Keratinocyte (primary cell): ENCODE results near the gene TNKS1BP1. TPM values are rescaled to one million over a fixed set of nuclear protein-coding genes. Genes with fewer than 3 reads are reported as not detected.

ENCODE experiments used
- DNase-seq: peaks from one replicate; pipeline ENCODE4 v3.0.0-alpha.2; 2011; ENCODE audit warnings: low read depth, missing footprints, low spot score
- FAIRE-seq: peaks from 2 replicates; lab custom pipeline; 2011; peaks lifted over from hg19 to GRCh38; lab: Jason Lieb, UNC
- H2AFZ ChIP-seq: 2 replicates; pipeline ENCODE4 v1.6.0; 2012; ENCODE audit warnings: low read length, control low read depth, inconsistent platforms; ENCODE audit not compliant: control insufficient read depth
- H3K27ac ChIP-seq: 2 replicates; pipeline ENCODE4 v1.5.1; 2011; ENCODE audit warnings: low read length; ENCODE audit not compliant: control insufficient read depth, insufficient read depth
- H3K27me3 ChIP-seq: 3 replicates; pipeline ENCODE4 v1.6.0; 2011; ENCODE audit warnings: low read length; ENCODE audit not compliant: control insufficient read depth, insufficient read depth; ENCODE audit errors: extremely low read depth
- H3K36me3 ChIP-seq, 2 experiments: 2 replicates in 1 of 2; 3 replicates in 1 of 2; pipeline ENCODE4 v1.5.1; 2011; ENCODE audit warnings: low read length in 2 of 2, mild to moderate bottlenecking in 1 of 2; ENCODE audit not compliant: control insufficient read depth in 2 of 2, insufficient read depth in 2 of 2; ENCODE audit errors: extremely low read depth in 1 of 2
- H3K4me1 ChIP-seq: 3 replicates; pipeline ENCODE4 v1.5.1; 2011; ENCODE audit warnings: low read length; ENCODE audit not compliant: control insufficient read depth, insufficient read depth; ENCODE audit errors: extremely low read depth
- H3K4me2 ChIP-seq: 3 replicates; pipeline ENCODE4 v1.6.0; 2011; ENCODE audit warnings: low read depth, low read length; ENCODE audit not compliant: control insufficient read depth, insufficient read depth; ENCODE audit errors: extremely low read depth
- H3K4me3 ChIP-seq, 3 experiments: fragments of 200-600 bp in 1 of 3; sonication (generic) in 1 of 3; 2 replicates in 2 of 3; 3 replicates in 1 of 3; pipeline ENCODE4 v1.5.1; 2011 to 2016; ENCODE audit warnings: low read length in 3 of 3, mild to moderate bottlenecking in 3 of 3, control low read depth in 2 of 3, inconsistent platforms in 1 of 3, low read depth in 1 of 3, mixed read lengths in 1 of 3, mixed run types in 1 of 3, moderate library complexity in 1 of 3; ENCODE audit not compliant: control insufficient read depth in 2 of 3, insufficient read depth in 2 of 3; ENCODE audit errors: extremely low read depth in 1 of 3
- H3K79me2 ChIP-seq: 2 replicates; pipeline ENCODE4 v1.6.0; 2012; ENCODE audit warnings: low read length; ENCODE audit not compliant: control insufficient read depth, insufficient read depth
- H3K9ac ChIP-seq: 3 replicates; pipeline ENCODE4 v1.6.0; 2011; ENCODE audit warnings: low read length; ENCODE audit not compliant: control insufficient read depth, insufficient read depth; ENCODE audit errors: extremely low read depth
- H3K9me1 ChIP-seq: 3 replicates; pipeline ENCODE4 v1.6.0; 2011; ENCODE audit warnings: low read length; ENCODE audit not compliant: control insufficient read depth, insufficient read depth; ENCODE audit errors: extremely low read depth
- H3K9me3 ChIP-seq: 2 replicates; pipeline ENCODE4 v1.5.1; 2012; ENCODE audit warnings: low read depth, low read length; ENCODE audit not compliant: control insufficient read depth
- H4K20me1 ChIP-seq: 3 replicates; pipeline ENCODE4 v1.6.0; 2011; ENCODE audit warnings: low read length; ENCODE audit not compliant: control insufficient read depth, insufficient read depth; ENCODE audit errors: extremely low read depth
- EZH2 ChIP-seq: IDR thresholded peaks from one replicate; pipeline ENCODE4 v1.6.1; 2012; ENCODE audit warnings: inconsistent platforms, mild to moderate bottlenecking, low read length, moderate library complexity
- dilution Hi-C: fragments of 300-500 bp; cut with MboI; formaldehyde crosslinking; loops from one replicate; pipeline ENCODE4 v1.7.0; 2020; ENCODE audit warnings: low sequenced_read_pairs; ENCODE audit not compliant: extremely low pct_ligation_motif_present
- polyA plus RNA-seq, 5 experiments: library from polyadenylated mRNA; depleted of rRNA in 3 of 5; stranded (reverse) in 3 of 5; stranded (forward) in 1 of 5; unstranded in 1 of 5; fragments of >200 nt; gene quantifications; 1 replicate in 1 of 5; 2 replicates in 3 of 5; 3 replicates in 1 of 5; pipeline versions ENCODE4 v1.2.1 to v1.2.3, GENCODE V29; 2011 to 2012; ENCODE audit warnings: missing spikeins in 2 of 5, low read depth in 1 of 5, low replicate concordance in 1 of 5
- TF ChIP-seq, protein P1 (sequence below), 3 experiments: IDR thresholded peaks in 1 of 3; conservative IDR thresholded peaks in 1 of 3; optimal IDR thresholded peaks in 1 of 3; 2 replicates in 2 of 3; 3 replicates in 1 of 3; pipeline versions ENCODE3 to v1.5.1; 2011; ENCODE audit warnings: low read length in 3 of 3, mild to moderate bottlenecking in 3 of 3, moderate library complexity in 2 of 3, control low read depth in 1 of 3, inconsistent platforms in 1 of 3; ENCODE audit not compliant: insufficient read depth in 2 of 3; ENCODE audit errors: extremely low read depth in 1 of 3

TNKS1BP1 gene
- polyA plus RNA-seq, 1 donor (not counting 4 experiments of a cell fraction or from before 2014, with no cell fraction given): 88.3 TPM

DNA sequence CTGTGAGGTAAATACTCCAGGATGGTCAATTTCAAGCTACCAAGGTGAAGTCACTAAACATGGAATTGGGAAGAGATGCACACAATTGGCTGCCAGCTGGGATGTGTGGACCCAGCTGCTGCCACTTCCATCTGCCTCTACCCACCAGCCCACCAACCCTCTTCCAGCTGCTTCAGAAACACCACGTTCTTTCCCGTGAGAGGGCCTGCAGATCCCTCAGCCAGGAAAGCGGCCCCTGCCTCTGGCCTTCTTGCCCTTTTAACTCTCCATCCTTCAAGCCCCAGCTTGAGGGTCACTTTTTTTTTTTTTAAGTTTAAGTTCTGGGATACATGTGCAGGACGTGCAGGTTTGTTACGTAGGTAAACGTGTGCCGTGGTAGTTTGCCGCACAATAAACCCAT lies 36.2 kb upstream of the TNKS1BP1 start:
- DNase-seq: no peak
- Histone ChIP-seq H2AFZ (no peak overlapping the region), H3K9ac (no peak overlapping the region), H4K20me1 (no peaks in the 10 kb centered on the region), H3K27ac (no peak overlapping the region), H3K9me3 (no peaks in the 10 kb centered on the region), H3K79me2 (no peaks in the 10 kb centered on the region), H3K4me2 (no peak overlapping the region), H3K36me3 (no peaks in the 10 kb centered on the region), H3K27me3 (no peaks in the 10 kb centered on the region), H3K4me1 (peaks cover 21% of the 10 kb centered on the region), H3K9me1 (no peaks in the 10 kb centered on the region), H3K4me3 (no peak overlapping the region)
- FAIRE-seq: no peak
- no peak for TF ChIP-seq EZH2
- TF ChIP-seq, protein P1, sequence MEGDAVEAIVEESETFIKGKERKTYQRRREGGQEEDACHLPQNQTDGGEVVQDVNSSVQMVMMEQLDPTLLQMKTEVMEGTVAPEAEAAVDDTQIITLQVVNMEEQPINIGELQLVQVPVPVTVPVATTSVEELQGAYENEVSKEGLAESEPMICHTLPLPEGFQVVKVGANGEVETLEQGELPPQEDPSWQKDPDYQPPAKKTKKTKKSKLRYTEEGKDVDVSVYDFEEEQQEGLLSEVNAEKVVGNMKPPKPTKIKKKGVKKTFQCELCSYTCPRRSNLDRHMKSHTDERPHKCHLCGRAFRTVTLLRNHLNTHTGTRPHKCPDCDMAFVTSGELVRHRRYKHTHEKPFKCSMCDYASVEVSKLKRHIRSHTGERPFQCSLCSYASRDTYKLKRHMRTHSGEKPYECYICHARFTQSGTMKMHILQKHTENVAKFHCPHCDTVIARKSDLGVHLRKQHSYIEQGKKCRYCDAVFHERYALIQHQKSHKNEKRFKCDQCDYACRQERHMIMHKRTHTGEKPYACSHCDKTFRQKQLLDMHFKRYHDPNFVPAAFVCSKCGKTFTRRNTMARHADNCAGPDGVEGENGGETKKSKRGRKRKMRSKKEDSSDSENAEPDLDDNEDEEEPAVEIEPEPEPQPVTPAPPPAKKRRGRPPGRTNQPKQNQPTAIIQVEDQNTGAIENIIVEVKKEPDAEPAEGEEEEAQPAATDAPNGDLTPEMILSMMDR (optimal IDR thresholded peaks at IDR 0.05 in 1 of 3, IDR thresholded peaks at IDR 0.05 in 1 of 3, conservative IDR thresholded peaks at IDR 0.05 in 1 of 3; ENCODE audit: extremely low read depth in 1 of 3, insufficient read depth in 2 of 3, low read length in 3 of 3): no peak
- dilution Hi-C loops: no loop called here

DNA sequence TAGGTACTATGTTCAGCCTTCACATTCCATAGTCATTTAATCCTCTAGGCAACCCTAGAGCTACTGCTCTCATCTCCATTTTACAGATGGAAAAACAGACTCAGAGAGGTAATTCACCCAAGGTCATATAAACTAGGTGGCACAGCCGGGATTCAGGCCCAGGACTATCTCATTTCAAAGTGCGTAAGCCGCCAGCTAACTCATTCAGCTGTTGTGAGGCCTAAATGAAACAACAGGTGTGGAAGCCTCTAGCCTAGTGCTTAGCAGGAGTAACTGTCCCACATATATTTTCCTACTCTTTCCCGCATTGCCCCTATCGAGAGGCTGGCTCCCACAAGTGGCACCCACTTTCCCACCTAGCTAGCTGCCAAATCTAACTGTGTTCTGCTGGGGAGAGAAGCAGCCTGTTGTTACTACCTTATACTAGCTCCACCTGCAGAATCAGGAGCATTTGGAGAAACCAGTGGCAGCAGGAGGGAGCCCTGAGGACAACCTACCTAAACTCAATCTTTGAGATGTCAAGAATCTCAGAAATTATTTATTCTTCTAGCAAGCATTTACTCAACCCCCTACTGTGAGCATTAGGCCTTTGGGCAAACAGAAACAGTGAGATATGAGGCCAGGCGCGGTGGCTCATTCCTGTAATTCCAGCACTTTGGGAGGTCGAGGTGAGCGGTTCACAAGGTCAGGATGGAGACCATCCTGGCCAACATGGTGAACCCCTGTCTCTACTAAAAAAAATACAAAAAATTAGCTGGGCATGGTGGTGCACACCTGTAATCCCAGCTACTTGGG lies 35.3 kb upstream of the TNKS1BP1 start:
- Histone ChIP-seq H3K9ac (no peak overlapping the region), H4K20me1 (no peaks in the 10 kb centered on the region), H3K4me1 (peaks cover 21% of the 10 kb centered on the region), H3K4me3 (no peak overlapping the region), H3K4me2 (no peak overlapping the region), H3K36me3 (no peaks in the 10 kb centered on the region), H2AFZ (no peak overlapping the region), H3K27me3 (no peaks in the 10 kb centered on the region), H3K9me1 (no peaks in the 10 kb centered on the region), H3K9me3 (no peaks in the 10 kb centered on the region), H3K79me2 (no peaks in the 10 kb centered on the region), H3K27ac (no peak overlapping the region)
- no peak for TF ChIP-seq EZH2
- TF ChIP-seq, protein P1 (optimal IDR thresholded peaks at IDR 0.05 in 1 of 3, IDR thresholded peaks at IDR 0.05 in 1 of 3, conservative IDR thresholded peaks at IDR 0.05 in 1 of 3; ENCODE audit: extremely low read depth in 1 of 3, insufficient read depth in 2 of 3, low read length in 3 of 3): no peak
- DNase-seq: no peak
- dilution Hi-C loops: no loop called here
- FAIRE-seq: no peak
